NT2/D1 (cell line): Measurements from ENCODE around the gene ABLIM2.

ENCODE experiments used
- DNase-seq: peaks from one replicate; pipeline ENCODE4 v3.0.0-alpha.2; 2011; ENCODE audit warnings: low read depth, low spot score
- H3K27me3 ChIP-seq: 2 replicates; pipeline ENCODE4 v1.6.0; 2011; ENCODE audit warnings: mild to moderate bottlenecking; ENCODE audit not compliant: insufficient read length, insufficient read depth
- H3K36me3 ChIP-seq: 2 replicates; pipeline ENCODE4 v1.6.1; 2011; ENCODE audit warnings: mild to moderate bottlenecking, low read length, mixed read lengths; ENCODE audit not compliant: insufficient read depth, insufficient read length
- H3K4me1 ChIP-seq: 2 replicates; pipeline ENCODE4 v1.5.1; 2011; ENCODE audit not compliant: insufficient read depth, insufficient read length
- H3K4me3 ChIP-seq: 2 replicates; pipeline ENCODE4 v1.5.1; 2011; ENCODE audit warnings: low read depth; ENCODE audit not compliant: insufficient read length
- H3K9ac ChIP-seq: 2 replicates; pipeline ENCODE4 v1.6.0; 2011; ENCODE audit warnings: low read depth; ENCODE audit not compliant: insufficient read length
- H3K9me3 ChIP-seq: 2 replicates; pipeline ENCODE4 v1.5.1; 2011; ENCODE audit warnings: mild to moderate bottlenecking, low read length; ENCODE audit not compliant: insufficient read depth
- SUZ12 ChIP-seq: IDR thresholded peaks from 2 replicates; pipeline ENCODE4 v1.6.1; 2011; ENCODE audit not compliant: insufficient read length, insufficient read depth; ENCODE audit errors: extremely low read depth
- YY1 ChIP-seq: IDR thresholded peaks from 2 replicates; pipeline ENCODE4 v1.6.1; 2011; ENCODE audit not compliant: insufficient read length, insufficient read depth
- ZNF274 ChIP-seq: IDR thresholded peaks from 2 replicates; pipeline ENCODE4 v1.6.1; 2011; ENCODE audit warnings: mild to moderate bottlenecking, low read depth, low read length

The ABLIM2 gene

GRCh38 chr4:8103421-8104390 is 54.9 kb downstream of the ABLIM2 start:
- peaks cover 23% of the 10 kb centered on the region for H3K4me1 ChIP-seq
- no peaks in the 10 kb centered on the region for H3K36me3 ChIP-seq
- DNase-seq: no peak
- H3K9me3 ChIP-seq: peaks cover 11% of the 10 kb centered on the region; the same call in 1 of the 2 replicates
- H3K9ac ChIP-seq: no peak overlapping the region
- no peak overlapping the region for H3K4me3 ChIP-seq
- H3K27me3 ChIP-seq: no peaks in the 10 kb centered on the region
- no peak for TF ChIP-seq SUZ12
- TF ChIP-seq ZNF274: no peak
- no peak for TF ChIP-seq YY1

DNA sequence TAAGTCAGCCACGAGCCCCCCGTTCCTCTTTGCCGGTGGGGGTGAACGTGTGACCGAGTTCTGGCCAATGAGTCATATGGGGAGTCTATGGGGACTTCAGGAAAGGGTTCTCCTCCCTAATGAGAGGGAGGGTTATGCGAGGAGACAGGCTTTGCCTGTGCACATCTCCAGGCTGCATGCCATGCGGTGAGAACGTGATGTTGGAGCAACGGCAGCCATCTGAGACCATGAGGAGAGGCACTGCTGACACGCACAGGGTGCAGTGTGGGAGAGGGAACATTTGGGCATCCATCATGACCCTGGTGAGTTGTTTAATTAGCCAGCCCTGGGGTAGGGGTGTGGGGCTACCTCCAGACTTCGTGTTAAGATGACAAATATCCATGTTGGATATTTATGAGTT is 55.8 kb downstream of the ABLIM2 start:
- no peak for DNase-seq
- Histone ChIP-seq H3K9me3 (peaks cover 7% of the 10 kb centered on the region; the same call in 1 of the 2 replicates), H3K36me3 (no peaks in the 10 kb centered on the region), H3K9ac (no peak overlapping the region), H3K4me3 (no peak overlapping the region), H3K27me3 (no peaks in the 10 kb centered on the region), H3K4me1 (peaks cover 25% of the 10 kb centered on the region)
- no peak for TF ChIP-seq SUZ12
- TF ChIP-seq YY1: no peak
- no peak for TF ChIP-seq ZNF274

DNA sequence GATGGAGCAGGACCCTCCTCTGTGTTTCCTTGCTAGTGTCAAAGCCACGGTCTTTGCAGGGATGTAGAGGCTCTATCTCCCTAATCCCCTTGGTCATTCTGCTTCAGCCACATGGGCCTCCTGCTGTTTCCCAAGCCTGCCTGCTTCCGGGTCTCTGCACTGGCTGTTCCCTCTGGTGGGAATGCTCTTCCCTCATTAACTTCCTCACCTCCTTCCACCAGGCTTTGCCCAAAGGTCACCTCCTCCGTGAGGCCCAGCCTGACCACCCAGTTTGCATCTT is 56.6 kb downstream of the ABLIM2 start:
- Histone ChIP-seq H3K4me3 (no peak overlapping the region), H3K9me3 (no peaks in the 10 kb centered on the region), H3K9ac (no peak overlapping the region), H3K27me3 (no peaks in the 10 kb centered on the region), H3K4me1 (peaks cover 28% of the 10 kb centered on the region), H3K36me3 (no peaks in the 10 kb centered on the region)
- DNase-seq: no peak
- TF ChIP-seq YY1 (no peak), ZNF274 (no peak), SUZ12 (no peak)

- H3K4me3 ChIP-seq: no peak overlapping the region
- DNase-seq: no peak
- peaks cover 33% of the 10 kb centered on the region for H3K4me1 ChIP-seq
Observed at GRCh38 chr4:8101213-8102075, 57.2 kb downstream of the ABLIM2 start.

GRCh38 chr4:8099981-8100464 is 58.6 kb downstream of the ABLIM2 start:
- H3K27me3 ChIP-seq: no peaks in the 10 kb centered on the region
- TF ChIP-seq ZNF274 (no peak), YY1 (no peak), SUZ12 (no peak)

More at GRCh38 chr4:8101213-8102075, 57.2 kb downstream of the ABLIM2 start:
- no peaks in the 10 kb centered on the region for H3K9me3 ChIP-seq
- TF ChIP-seq ZNF274: no peak
- no peak for TF ChIP-seq SUZ12
- TF ChIP-seq YY1: no peak
- H3K9ac ChIP-seq: no peak overlapping the region
- no peaks in the 10 kb centered on the region for H3K27me3 ChIP-seq
- no peaks in the 10 kb centered on the region for H3K36me3 ChIP-seq

DNA sequence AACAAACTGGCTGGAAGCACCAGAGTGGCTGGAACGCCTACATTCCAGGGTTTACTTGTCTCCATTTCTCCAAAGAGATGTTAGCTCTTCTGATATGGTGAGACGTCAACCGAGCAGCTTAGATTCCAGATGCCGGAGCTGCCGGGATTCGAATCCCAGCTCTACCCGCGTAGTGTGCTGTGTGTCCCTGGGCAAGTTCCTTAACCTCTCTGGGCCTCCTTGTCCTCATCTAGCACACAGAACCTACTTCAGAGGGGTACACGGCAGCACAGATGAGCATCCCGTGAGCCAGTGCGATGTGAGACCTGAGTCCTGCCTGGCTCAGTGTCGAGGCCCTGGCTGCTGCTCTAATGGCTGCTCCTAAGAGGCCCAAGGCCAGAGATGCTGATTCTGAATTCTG is 60.1 kb downstream of the ABLIM2 start:
- Histone ChIP-seq H3K4me1 (peaks cover 20% of the 10 kb centered on the region), H3K9me3 (peaks cover 11% of the 10 kb centered on the region), H3K27me3 (no peaks in the 10 kb centered on the region), H3K36me3 (no peaks in the 10 kb centered on the region), H3K9ac (no peak overlapping the region), H3K4me3 (no peak overlapping the region)
- no peak for DNase-seq
- TF ChIP-seq ZNF274 (no peak), SUZ12 (no peak), YY1 (no peak)

More at GRCh38 chr4:8099981-8100464, 58.6 kb downstream of the ABLIM2 start:
- H3K9ac ChIP-seq: no peak overlapping the region
- DNase-seq: no peak
- peaks cover 32% of the 10 kb centered on the region for H3K4me1 ChIP-seq
- H3K9me3 ChIP-seq: no peaks in the 10 kb centered on the region
- no peaks in the 10 kb centered on the region for H3K36me3 ChIP-seq
- no peak overlapping the region for H3K4me3 ChIP-seq

DNA sequence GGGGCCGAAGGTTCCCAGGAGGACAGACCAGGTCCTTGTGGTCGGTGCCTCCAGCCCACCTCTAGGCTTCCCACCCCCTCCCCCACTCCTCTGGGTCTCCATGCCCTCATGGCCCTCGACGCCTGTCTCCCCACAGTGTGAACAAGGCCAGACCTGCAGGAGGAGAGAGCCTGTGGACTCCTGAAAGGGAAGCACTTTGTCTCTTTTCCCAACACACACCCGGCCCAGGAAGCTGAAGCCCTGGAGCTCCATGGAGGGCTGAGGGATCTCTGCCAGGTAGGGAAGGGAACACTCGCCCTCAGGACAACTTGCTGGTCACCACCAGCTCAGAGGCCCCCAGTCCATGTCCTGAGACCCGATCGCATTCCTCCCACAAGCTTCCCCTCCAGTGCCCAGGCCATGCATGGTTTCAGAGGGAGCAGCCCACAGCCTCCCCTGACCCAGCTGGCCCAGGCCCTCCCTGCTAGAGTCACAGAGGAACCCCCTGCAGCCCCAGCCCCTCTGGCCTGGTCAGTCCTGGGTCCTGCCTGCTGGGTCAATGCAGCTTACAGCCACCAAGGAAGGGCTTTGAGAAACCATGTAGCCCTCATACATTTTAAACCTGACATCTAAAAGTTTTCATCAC is 60.8 kb downstream of the ABLIM2 start:
- TF ChIP-seq SUZ12: no peak
- no peak for TF ChIP-seq ZNF274
- TF ChIP-seq YY1: no peak
- Histone ChIP-seq H3K9ac (peak overlapping the region; percentile 11), H3K4me3 (no peak overlapping the region), H3K9me3 (peaks cover 16% of the 10 kb centered on the region), H3K27me3 (no peaks in the 10 kb centered on the region), H3K36me3 (no peaks in the 10 kb centered on the region), H3K4me1 (peaks cover 16% of the 10 kb centered on the region)
- no peak for DNase-seq
